NCI-H1105 (cell line): ENCODE results near the gene CACNA2D3.

Experiments
- DNase-seq: peaks from one replicate; lab custom pipeline; 2025; lab: John Stamatoyannopoulos, UW

Gene CACNA2D3

DNA sequence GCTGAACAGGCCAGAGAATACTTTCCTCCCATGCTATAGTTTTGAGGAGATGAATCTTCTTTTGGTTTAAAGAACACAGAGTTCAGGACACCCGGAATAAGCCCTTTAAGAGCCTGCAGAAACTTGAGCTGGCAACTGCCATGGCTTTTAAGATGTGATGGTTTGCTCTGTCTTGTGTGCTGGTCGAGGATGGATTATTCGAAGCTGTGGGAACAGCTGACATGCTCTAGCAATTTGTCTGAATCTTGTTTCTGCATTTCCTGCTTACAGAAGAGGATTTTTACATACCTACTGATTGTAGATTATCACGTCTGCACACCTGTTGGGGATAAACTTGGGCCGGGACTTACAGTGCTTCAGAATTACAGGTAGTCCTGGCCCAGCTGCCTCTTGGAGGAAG, 408.6 kb downstream of the CACNA2D3 start:
- DNase-seq, result no peak

DNA sequence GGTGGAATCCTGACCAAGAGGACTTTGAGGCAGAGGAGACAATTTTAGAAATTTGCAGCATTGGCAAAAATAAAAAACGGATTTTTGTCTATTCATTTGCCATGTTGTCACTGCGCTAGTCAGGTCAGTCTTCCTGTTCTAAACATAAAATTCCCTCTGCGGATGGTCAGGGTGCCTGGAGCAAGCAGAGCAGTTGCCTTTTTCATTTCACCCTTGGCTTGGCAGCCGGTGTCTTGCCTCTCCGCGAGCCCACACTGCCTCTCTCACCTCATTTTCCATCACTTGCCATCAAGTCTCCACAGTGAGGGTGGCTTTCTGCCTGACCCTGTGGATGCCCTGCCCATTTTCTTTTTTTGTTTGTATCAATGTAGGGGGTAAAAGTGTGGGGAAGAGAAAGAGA, 409.4 kb downstream of the CACNA2D3 start:
- no peak for DNase-seq

DNA sequence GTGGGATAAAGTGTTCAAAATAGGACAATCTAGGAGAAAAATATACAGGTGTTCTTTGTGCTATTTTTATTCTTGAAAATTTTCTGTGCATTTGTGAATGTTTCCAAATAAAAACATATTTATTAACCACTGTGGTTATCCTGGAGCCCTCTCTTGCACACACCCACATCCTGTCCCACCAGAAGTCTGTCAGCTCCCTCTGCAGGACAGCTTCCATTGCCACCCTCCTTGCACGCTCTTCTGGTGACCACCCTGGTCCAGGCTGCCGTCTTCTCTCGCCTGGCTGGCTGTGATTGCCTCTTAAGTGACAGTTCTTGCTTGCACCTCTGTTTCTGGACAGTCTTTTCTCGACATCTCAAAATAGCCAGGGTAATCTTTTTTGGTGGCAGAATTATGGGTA, 411.5 kb downstream of the CACNA2D3 start:
- DNase-seq, result no peak

DNA sequence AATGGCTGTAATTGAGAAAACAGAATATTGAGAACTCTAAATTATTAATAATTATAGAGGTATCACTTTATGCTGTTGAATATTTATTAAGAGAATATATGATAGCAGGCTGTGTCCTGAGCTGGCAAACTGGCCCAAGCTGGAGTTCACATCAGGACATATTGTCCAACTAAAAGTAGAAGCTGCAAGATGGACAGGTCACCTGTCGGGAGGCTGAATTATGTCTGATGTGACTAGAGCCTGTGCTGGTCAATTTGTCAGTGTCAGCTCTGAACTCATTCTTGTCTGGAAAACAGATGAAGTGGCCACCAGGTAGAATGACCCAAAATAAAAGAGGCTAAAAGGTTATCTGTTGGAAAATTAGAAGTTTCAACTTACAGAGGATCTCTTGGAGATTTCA, 413.3 kb downstream of the CACNA2D3 start:
- DNase-seq, result no peak

GRCh38 chr3:54536450-54536849, 414.1 kb downstream of the CACNA2D3 start:
- DNase-seq, result no peak

- DNase-seq, result no peak
Measured at GRCh38 chr3:54537506-54537905, 415.2 kb downstream of the CACNA2D3 start.

GRCh38 chr3:54538346-54538745, 416.0 kb downstream of the CACNA2D3 start:
- no peak for DNase-seq

DNA sequence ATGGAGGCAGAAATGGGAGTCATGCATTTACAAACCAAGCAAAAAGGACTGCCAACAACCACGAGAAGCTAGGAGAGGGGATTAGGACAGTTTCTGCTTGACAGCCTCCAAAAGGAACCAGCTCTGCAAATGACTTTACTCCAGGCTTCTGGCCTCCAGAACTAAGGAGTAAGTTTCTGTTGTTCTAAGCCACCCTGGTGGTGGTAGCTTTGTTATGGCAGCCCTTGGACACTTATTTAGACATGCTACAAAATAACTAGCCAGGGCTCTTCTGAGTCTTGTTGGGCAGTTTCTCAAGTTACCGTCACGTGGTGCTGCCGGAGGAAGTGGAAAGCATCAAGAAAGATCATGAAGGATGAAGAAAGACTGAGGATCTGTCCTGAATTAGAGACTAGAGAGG, 419.0 kb downstream of the CACNA2D3 start:
- DNase-seq, result no peak

DNA sequence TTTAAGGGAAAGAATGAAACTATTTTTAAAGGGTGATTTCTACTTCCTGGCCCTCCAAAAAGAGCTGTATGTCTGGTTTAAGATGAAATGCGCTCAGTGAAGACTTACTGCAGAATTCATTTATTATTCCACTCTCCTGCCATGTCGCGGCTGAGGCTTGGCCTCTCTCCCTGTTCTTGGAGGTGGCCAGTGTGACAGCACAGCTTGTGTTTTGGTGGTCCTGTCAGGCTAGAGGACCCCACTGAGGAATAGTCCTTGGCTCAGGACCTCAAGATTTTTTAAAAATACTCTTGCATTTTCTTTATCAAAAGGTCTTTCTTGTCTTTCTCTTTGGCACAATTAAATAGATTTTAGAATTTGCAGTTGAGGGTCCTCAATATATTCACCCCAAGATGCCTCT, 421.1 kb downstream of the CACNA2D3 start:
- DNase-seq, result no peak

- no peak for DNase-seq
Measured at GRCh38 chr3:54547051-54547450, 424.7 kb downstream of the CACNA2D3 start.

GRCh38 chr3:54547846-54548245, 425.5 kb downstream of the CACNA2D3 start:
- no peak for DNase-seq

GRCh38 chr3:54549607-54550220, 427.4 kb downstream of the CACNA2D3 start:
- DNase-seq, result no peak

DNA sequence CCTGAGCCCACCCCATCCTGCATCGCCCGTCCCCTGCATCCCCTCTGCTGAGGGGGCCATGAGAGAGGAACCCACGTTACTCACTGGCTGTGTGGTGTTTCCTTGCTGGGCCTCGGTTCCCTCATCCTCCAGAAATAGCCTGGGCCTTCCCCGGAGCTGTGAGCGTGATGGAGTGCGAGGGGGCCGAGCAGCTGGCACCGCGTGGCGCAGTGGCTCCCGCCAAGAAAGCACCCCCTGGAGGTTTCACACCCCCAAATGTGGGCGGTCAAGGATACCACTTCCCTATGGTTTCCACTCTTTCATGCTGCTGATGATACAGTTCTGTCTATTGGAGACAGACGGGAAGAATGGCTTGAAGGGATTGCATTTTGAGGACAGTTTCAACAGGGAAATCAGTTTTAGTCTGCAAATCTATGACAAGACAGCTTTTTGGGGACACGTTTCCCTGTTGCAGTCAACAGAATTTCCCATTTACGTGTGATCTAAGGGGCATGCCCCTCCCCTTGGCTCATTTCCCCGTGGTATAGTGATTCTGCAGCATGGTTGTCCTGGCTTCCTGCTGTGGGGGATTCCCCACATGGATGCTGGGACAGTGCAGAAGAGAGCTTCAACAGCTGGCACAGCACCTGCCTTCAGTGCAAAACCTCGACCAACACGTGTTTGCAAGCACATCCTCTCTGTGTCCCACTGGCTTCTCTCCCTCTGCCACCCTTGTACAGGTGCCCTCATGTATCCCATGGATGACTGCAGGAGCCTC, 428.0 kb downstream of the CACNA2D3 start:
- no peak for DNase-seq

GRCh38 chr3:54556630-54557029, 434.3 kb downstream of the CACNA2D3 start:
- DNase-seq, result no peak

DNA sequence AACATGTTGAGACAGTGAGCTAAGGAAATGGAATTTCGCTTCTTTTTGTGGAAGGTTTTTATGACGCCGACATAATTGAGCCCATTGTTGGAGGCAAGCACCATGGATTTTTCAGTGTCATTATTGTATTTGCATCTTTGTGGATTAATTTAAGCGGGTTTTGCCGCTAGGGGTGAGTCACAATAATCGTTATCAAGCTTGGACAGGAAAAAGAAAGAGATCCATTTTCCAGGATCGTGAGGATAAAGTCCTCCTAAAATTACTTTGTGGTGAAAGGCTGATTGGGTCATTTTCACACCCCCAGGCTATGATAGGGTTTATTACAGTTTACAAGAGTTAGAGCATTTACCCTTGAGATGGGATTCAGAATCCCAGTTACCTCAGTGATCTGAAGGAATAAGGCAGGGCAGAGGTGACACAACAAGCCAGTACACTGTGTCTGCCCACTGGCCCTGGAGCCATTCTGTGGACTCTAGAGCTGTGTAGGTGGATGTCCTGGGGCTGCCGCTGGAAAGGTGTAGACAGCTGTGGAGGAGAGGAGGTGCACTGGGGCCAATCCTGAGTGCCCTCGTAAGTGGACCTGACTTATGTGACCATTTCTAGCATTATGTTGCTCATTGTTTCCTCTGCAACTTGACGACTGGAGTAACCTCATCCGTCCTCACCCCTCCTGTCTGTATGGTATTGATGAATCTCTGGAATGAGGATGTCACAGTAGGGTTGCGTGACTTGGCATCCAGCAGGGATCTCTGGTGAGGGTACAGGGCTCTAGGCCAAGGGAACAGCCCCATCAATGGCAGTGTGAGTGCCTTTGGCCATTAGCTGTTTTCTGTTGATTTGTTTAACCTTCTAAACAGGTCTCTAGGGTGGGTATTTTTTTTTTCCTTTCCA, 435.4 kb downstream of the CACNA2D3 start:
- no peak for DNase-seq

DNA sequence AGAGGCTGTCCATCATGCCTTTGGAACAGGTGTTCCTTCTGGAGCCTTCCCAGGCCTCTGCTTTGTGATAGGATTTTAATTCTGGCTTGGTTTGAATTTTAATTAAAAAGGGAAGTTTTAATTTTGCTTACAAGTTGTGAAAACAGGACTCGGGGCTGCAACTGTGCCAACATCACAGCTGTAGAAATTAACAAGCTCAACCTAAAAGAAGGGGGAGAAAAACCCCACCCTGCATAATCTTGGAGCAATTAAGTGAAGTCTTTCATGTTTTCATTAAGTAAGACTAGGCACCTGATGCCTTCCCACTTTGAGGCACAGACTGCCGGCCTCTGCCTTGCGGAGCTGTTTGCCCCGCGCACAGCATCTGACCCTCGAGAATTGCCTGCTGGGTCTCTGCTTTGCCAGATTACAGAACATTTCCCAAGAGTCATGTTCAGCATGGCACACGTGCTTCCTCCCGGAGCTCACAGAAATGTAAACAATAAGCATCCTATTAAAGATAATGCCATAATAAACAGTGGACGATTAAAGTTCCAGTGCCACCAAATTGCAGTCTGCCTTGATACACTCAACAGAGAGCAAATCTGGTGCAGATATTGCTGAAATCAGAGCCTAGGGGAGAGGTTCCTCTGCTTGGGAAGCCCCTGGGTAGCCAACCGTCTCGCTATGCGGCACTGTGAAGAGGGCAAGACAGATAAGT, 441.3 kb downstream of the CACNA2D3 start:
- DNase-seq, result no peak

DNA sequence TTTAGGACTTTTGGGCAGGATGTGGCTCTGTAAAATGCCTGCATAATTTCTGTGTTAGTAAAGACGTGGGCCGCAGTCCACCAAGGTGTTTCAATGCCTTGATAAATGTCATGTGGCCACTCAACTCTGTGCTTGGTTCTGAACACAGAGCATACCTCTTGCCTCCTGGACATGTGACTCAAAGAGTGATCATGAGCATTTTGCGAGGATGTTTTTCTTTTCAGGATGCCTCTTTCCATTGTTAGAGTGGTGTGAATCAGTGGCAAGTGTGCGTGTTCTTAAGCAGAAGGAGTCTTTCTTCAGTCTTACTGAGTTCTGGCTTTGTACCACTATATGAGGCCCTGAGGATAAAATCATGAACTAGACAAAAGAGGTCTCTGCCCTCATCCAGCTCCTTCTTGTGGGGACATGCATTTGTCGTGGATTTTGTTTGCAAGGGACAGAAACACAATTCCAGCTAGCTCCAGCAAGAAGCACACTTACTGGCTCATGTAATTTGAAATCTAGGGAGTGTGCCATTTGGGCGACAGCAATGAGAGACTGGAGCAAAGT, 442.1 kb downstream of the CACNA2D3 start:
- DNase-seq, result no peak

DNA sequence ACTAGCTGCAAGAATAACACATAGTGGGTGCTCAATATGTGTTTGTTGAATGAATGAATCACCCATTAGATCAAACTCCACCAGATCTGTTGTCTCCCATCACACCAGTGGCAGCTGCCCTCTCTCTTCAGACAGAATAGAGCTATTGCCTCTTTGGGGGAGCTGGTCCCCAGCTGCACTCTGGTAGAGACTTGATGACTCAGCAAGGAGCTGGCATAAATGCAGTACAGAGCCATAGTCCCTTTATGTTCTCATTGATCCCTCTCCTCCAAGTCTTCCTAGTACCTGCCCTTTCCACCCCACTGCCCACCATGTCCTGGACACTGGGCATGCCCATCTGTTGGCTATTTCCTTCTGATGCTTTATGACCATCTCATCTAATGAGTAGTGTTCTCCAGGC, 443.6 kb downstream of the CACNA2D3 start:
- no peak for DNase-seq

DNA sequence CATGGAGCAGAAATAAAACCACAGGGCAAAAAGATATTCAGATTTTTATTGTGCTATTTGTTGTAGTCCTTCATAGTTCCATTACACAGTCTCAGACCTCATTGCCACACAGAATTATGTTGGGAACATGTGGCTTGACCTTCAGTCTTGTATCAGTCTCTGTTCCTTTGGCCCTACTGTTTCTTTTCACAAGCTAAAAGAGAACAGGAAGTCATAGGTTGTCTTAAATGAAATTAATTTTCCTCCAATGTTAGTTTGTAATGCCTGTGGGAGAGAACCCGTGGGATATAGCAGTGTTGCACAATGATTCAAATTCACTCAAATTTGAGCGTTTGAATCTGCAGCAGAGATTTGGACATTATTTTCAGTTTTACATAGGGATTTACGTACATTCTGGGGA, 445.6 kb downstream of the CACNA2D3 start:
- DNase-seq, result no peak

DNA sequence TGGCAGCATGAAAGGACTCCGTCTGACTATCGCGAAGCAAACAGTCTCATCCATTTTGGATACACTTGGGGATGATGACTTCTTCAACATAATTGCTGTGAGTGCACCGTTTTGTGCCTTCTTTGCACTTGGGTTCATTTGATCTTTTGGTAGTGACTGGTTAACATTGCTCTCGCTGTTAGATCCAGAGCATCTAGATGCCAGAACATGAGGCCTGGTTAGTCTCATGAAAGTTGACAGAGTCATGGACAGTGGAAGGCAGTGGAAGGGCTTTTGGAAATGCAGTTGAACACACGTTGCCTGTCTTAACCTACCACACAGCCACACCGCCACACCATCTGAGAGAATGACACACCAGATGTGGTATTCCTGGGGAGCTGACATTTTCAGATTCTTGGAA, 447.7 kb downstream of the CACNA2D3 start:
- DNase-seq, result no peak

DNA sequence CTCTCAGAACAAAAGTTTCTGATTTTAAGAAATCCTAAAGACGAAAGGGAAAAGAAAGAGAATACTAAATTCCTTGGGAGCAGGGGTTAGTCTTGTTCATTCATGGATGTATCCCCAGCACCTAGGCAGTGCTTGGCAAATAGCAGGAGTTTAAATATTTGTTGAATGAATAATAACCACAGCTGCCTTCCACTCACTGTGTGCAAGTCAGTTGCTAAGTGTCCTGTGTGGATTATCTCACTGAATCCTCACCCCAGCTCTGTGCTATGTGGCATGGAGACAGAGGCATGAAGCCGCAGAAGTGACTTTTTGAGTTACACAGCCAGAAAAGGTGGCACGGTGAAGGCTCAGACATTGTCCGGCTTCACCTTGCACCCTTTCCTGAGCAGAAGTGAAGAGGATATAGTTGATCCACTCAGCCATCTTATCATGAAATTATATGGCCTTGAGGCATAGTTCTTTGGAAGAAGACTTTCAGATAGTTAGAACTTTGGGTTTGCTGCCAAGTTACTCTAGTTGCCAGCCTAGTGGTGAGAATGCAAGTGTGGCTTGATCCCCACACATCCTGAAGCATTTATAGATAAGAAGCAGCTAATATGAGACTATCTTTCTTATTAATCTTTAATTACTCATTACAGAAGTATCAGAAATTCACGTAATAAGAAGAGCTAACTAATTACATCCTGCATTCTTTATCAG, 450.0 kb downstream of the CACNA2D3 start:
- DNase-seq, result no peak
